AG04449 (cell line): Measurements from ENCODE around the gene ATP2B1.

Source experiments
- CTCF ChIA-PET: fragments of 350-600 bp; formaldehyde crosslinking; extraction: SDS; loops from one replicate; lab custom pipeline; 2021; ENCODE audit warnings: antibody characterized with exemption; lab: Yijun Ruan, JAX
- POLR2A ChIA-PET: fragments of 400-600, 350-600 bp; formaldehyde crosslinking; extraction: SDS; loops from one replicate; lab custom pipeline; 2020; ENCODE audit warnings: antibody characterized with exemption, inconsistent platforms; lab: Yijun Ruan, JAX
- DNase-seq: peaks from one replicate; pipeline ENCODE4 v3.0.0-alpha.2; 2010; ENCODE audit warnings: low read depth, low spot score
- H3K4me3 ChIP-seq: 2 replicates; pipeline ENCODE4 v1.5.1; 2011; ENCODE audit warnings: low read depth, mild to moderate bottlenecking, control low read depth, low read length
- TF ChIP-seq, protein P1 (sequence below): IDR thresholded peaks from one replicate; pipeline ENCODE4 v1.5.1; 2011; ENCODE audit warnings: mild to moderate bottlenecking, moderate library complexity, low read length, control low read depth, inconsistent platforms; ENCODE audit not compliant: insufficient read depth; ENCODE audit errors: missing control alignments

Gene ATP2B1

DNA sequence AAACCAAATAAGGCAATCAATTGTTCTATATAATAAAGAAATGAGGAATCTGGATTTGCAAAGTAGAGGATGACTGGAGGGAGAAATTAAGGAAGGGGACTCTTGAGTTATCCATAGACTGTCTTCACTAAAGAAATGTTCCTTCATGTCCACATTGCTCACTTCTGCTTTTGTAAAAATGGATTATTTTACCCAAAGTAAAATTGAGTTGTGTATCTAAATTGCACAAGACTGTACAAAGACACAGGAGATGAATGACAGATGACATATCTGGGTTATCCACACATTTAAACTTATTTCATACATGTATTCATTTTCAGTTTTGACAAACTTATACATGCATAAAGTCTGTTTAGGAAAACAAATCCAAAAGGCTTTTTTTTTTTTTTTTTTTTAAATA is 11.3 kb downstream of the ATP2B1 start:
- TF ChIP-seq, protein P1, sequence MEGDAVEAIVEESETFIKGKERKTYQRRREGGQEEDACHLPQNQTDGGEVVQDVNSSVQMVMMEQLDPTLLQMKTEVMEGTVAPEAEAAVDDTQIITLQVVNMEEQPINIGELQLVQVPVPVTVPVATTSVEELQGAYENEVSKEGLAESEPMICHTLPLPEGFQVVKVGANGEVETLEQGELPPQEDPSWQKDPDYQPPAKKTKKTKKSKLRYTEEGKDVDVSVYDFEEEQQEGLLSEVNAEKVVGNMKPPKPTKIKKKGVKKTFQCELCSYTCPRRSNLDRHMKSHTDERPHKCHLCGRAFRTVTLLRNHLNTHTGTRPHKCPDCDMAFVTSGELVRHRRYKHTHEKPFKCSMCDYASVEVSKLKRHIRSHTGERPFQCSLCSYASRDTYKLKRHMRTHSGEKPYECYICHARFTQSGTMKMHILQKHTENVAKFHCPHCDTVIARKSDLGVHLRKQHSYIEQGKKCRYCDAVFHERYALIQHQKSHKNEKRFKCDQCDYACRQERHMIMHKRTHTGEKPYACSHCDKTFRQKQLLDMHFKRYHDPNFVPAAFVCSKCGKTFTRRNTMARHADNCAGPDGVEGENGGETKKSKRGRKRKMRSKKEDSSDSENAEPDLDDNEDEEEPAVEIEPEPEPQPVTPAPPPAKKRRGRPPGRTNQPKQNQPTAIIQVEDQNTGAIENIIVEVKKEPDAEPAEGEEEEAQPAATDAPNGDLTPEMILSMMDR = no peak

DNA sequence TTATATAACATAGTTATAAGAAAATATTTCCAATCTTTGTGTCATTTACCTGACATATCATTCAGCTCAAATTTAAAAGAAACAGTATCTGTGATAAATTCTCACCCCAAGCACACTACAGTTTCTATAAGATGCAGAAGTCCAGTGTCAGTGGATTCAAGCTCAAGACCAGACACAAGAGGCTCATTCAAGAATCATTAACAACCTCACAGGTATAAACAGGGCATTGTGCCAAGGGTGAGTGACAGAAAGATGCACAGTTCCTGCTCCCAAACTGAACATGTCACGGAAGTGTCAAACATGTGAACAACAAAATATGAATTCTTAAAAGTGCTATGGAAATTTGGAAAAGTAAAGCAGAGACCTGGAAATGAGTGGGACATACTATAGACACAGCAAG is 12.8 kb downstream of the ATP2B1 start:
- TF ChIP-seq, protein P1 = no peak
- ChIA-PET CTCF (interaction anchor here (1.4 kb wide), 1 partner anchor 17 kb away, joined by 4 read pairs; no protein-coding TSS in a partner anchor), POLR2A (interaction anchor here (1.1 kb wide), 1 partner anchor 13 kb away, joined by 3 read pairs; the partner anchor contains the start of gene ATP2B1)
- no peak overlapping the region for H3K4me3 ChIP-seq
- no peak for DNase-seq

More for the DNA sequence above, 11.3 kb downstream of the ATP2B1 start:
- ChIA-PET POLR2A (no interaction called here), CTCF (no interaction called here)
- H3K4me3 ChIP-seq = no peak overlapping the region
- DNase-seq = no peak

DNA sequence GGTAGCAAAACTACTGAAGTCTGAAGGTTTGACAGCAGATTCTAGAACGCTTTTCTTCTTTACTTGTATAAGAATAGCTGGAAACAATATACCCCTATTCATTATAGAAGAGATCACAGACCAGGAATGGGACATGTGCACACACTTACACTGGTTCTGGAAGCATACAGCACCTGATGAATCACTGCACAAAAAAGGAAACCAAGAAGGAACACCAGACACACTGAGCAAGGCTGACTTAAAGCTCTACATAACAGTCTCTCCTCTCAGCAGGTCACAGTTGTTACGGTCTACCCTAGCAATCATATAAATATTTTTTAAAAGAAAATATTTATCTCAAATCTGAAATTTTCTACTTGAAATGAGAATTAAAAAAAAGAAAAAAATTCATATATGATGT is 13.5 kb downstream of the ATP2B1 start:
- POLR2A ChIA-PET = no interaction called here
- CTCF ChIA-PET = interaction anchor here (1.4 kb wide), 1 partner anchor 17 kb away, joined by 4 read pairs; no protein-coding TSS in a partner anchor

DNA sequence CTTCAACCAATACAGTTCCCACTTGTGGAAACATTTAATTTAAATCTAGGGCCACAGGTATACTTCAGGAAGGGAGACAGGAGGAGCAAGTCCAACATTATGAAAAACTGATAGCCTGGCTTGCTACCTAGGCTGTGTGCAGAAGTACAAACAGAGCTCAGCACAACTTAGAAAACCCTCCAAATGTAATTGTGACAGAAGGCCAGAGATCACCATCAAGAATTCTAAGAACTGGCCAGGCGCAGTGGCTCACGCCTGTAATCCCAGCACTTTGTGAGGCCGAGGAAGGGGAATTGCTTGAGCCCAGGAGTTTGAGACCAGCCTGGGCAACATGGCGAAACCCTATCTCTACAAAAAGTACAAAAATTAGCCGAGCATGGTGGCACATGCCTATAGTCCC is 14.1 kb downstream of the ATP2B1 start:
- POLR2A ChIA-PET = no interaction called here

More for the DNA sequence above, 13.5 kb downstream of the ATP2B1 start:
- DNase-seq = no peak
- H3K4me3 ChIP-seq = no peak overlapping the region
- TF ChIP-seq, protein P1 = no peak

DNA sequence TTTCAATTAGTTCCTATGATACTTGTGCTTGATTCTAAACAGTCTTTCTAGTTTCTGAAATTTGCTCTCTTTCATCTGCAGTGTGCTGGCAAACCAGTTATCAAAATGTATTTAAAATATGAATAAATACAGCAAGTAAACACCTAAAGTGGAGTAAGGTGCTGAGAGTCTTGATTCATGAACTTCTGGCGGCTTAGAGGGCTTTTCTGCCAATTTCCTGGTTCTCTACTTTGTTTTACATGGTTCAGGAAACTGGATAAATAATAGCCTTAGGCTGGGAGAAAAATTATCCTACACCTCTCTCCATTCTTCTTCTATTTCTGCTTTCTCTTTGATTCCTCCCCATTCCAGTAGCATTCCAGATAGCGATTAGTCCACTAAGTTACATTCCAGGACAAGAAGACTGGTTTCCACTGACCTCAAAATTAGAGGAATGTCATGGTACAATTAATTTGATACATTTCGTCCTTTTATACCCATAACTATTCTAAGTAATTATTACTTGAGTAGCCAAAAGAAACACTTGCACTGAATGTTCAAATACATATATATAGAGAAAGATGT is 14.9 kb downstream of the ATP2B1 start:
- TF ChIP-seq, protein P1 = no peak
- CTCF ChIA-PET = no interaction called here
- no peak overlapping the region for H3K4me3 ChIP-seq
- POLR2A ChIA-PET = no interaction called here
- no peak for DNase-seq

More for the DNA sequence above, 14.1 kb downstream of the ATP2B1 start:
- CTCF ChIA-PET = no interaction called here
- DNase-seq = no peak
- H3K4me3 ChIP-seq = no peak overlapping the region
- TF ChIP-seq, protein P1 = no peak

DNA sequence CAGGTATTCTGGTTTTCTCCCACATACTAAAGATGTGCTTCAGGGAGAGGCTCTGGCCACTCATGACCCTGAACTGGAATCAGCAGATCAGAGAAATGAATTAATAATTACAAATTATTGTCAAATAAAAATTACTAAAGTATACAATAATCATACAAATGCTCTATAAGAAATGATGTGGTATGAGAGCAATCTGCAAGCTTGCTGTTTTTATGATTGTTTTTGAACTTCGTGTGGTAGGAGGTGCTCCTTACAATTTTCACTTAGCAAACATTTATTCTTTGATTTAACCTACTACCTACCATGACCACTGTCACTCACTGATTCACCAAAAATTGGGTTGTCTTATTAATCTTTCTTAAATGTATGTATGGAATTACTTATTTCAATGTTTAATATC is 16.2 kb downstream of the ATP2B1 start:
- POLR2A ChIA-PET = interaction anchor here (0.6 kb wide), 1 partner anchor 17 kb away, joined by 3 read pairs; no protein-coding TSS in a partner anchor
- TF ChIP-seq, protein P1 = no peak
- no peak overlapping the region for H3K4me3 ChIP-seq
- no peak for DNase-seq
- CTCF ChIA-PET = no interaction called here
